HG03135 (cell line): ENCODE results near the gene WDR89.
"Not testable (repeated sequence)": the region's sequence is repeated elsewhere in the genome, so short reads cannot be mapped to it uniquely, and the experiment has no call there.

Experiments
- ATAC-seq: cut with Tn5 transposase; IDR thresholded peaks from one replicate; pipeline ENCODE4 v1.9.1; 2021; ENCODE audit warnings: mild to moderate bottlenecking, moderate library complexity; ENCODE audit not compliant: unreplicated experiment

The WDR89 gene, protein sequence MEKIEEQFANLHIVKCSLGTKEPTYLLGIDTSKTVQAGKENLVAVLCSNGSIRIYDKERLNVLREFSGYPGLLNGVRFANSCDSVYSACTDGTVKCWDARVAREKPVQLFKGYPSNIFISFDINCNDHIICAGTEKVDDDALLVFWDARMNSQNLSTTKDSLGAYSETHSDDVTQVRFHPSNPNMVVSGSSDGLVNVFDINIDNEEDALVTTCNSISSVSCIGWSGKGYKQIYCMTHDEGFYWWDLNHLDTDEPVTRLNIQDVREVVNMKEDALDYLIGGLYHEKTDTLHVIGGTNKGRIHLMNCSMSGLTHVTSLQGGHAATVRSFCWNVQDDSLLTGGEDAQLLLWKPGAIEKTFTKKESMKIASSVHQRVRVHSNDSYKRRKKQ

DNA sequence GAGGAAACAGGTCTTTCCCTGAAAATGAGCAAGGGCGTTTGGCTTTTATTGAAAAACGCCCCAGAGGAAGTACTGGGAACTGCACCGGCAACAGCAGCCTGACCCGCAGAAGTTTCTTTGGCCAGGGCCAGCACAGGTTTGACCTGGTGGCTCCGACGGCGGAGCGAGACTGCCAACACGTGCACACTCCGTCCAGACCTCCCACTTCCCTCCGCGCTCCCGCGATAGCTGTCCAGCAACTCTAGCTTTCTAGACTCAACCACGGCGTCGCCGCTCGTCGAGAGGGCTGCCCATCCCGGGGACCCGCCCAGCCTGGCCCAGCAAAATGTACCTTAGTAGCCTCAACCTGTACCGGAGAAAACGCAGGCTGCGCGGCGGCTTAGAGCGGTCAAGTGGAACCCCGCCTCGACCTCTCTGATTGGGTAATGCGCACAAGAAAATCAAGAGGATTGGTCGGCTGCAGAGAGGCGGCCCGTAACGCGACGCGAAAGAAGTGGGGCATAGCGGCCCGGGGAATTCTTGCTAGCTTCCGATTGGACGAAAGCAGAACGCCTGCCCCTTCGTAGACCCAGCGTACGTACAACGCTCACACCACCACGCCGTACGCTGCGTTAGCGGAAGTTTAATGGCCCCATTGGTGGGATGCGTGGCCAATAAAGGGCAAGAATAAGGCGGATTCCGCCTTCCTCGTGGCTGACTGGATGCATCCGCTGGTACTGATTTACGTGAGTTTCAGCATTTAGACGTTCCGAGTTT, at the start of gene WDR89:
Gene WDR89 (minus strand): TSS at position 399 of the 756 bp plus-strand sequence. CDS start 41,929 bp downstream, outside the sequence.
- peak; percentile 84 for ATAC-seq

DNA sequence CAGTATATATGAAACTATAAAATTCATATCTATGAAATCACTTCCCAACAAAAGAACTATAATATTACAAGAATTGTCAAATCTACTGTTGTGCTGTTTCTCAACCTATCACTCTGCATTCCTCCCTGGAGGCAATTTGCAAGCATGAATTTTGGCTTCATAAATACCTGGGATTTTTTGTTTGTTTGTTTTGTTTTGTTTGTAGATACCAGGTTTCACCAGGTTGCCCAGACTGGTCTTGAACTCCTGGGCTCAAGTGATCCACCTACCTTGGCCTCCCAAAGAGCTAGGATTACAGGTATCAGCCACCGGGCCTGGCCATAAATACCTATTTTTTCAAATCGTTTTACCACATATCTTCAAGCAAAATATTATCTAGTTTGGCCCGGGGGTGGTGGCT, 47.5 kb upstream of the WDR89 start:
- ATAC-seq, result no peak

DNA sequence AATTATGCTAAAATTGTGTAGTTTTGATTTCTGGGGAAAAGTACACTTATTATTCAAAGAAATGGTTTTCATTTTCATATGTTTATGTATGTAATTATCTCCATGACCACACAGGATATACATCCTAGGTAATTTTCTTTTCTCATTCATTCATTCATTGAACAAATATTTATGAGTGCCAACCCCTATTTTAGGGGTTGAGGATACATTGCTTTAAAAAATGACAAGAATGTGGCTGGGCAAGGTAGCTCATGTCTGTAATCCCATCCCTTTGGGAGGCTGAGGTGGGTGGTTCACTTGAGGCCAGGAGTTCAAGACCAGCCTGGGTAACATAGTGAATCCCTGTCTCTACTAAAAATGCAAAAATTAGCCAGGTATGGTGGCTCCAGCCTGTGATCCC, 45.3 kb upstream of the WDR89 start:
- no peak for ATAC-seq

DNA sequence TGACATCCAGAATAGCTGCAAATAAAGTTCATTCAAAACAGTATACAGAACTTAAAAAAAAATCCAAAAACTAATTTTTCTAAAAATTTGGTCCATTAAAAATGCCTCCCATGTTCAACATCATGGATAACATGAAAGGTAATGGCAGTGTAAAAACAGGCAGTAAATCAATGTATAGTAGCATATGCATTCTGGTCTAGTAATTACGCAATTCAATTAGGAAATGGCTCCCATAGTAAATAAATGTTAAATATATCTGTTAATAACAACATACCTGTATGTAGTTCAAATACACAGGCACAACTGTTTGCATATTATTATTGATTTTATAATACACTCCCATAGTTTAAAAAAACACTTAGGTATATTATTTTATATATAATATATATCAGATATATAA, 43.7 kb upstream of the WDR89 start:
- ATAC-seq, result no peak

DNA sequence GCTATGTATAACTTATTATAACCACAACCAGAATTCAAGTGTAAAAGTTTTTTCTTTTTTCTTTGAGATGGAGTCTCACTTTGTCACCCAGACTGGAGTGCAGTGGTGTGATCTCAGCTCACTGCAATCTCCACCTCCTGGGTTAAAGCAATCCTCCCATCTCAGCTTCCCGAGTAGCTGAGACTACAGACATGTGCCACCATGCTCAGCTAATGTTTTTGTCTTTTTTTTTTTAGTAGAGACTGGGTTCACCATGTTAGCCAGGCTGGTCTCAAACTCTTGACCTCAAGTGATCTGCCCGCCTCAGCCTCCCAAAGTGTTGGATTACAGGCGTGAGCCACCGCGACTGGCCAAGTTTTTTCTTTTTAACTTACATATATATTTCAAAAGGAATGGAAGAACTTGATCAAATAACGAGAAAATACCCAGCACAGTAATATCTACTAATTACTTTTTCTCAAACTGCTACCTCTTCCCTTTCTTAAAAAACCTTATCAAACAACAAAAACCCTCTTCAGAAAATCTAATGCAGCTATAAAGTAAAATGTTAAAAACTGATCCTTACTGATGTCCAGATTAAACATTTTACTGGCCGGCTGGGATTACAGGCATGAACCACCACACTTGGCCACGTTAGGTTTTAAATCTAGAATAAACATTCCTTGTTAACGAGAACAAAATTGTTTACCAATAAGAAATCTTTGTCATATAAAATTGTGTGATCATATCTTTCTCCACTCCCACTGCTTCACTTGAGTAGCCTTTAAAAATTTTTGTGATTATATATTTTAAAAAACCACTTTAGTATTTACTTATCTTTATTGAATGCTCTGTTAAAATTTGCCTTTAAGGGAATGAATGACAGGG, 41.3 kb upstream of the WDR89 start:
- ATAC-seq, result no peak

DNA sequence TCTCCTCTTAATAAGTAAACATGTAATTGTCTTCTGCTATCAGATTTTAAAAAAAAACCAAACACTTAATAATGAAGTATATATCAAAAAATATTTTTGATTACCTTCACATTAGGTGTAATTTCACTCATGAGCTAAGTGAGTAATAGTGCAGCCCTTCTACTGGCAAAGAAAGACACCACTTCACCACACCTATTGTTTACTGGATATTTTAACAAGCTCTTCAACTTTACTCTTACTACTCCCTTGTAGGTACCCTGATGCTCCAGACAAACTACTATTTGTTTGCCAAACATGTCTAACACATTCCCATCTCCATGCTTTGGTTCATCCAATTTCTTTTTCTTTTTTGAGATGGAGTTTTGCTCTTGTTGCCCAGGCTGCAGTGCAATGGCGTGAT, 36.9 kb upstream of the WDR89 start:
- ATAC-seq, result no peak

DNA sequence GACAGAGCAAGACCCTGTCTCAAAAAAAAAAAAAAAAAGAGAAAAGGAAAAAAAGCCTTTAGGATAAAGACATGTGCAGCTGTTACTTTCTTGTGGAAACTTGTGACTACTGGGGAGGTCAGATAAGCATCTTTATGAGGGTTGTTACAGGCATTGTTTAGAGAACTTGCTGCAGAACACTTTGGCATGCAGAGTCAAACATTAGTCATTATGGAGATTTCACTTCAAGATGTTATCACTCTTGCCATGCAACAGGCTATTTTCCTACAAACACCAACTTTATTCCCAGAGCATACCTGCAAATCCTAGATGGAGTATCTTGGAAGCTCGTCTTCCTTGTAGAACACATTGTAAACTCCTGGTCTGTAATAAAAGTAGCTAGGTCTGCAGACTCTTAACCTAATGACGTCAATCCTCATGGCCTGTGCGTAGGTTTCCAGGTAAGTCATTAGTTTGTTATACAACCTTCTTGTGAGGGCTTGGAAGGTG, 36.3 kb upstream of the WDR89 start:
- ATAC-seq, result no peak

DNA sequence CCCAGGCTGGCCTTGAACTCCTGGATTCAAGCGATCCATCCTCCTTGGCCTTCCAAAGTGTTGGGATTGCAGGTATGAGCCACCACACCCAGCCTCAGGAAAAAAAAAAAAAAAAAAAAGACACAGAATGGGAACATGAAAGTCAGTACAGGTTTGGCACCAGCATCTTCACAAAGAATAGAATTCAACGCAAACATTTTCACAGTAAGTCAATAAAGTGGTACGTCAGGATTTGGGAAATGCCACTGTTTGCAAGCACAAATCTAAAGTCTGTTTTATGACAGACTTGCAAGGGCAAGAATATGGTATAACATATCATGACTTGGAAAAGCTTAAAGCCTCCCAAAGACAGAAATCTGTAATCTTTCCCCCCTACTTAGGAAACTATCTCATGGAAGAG, 34.9 kb upstream of the WDR89 start:
- no peak for ATAC-seq

DNA sequence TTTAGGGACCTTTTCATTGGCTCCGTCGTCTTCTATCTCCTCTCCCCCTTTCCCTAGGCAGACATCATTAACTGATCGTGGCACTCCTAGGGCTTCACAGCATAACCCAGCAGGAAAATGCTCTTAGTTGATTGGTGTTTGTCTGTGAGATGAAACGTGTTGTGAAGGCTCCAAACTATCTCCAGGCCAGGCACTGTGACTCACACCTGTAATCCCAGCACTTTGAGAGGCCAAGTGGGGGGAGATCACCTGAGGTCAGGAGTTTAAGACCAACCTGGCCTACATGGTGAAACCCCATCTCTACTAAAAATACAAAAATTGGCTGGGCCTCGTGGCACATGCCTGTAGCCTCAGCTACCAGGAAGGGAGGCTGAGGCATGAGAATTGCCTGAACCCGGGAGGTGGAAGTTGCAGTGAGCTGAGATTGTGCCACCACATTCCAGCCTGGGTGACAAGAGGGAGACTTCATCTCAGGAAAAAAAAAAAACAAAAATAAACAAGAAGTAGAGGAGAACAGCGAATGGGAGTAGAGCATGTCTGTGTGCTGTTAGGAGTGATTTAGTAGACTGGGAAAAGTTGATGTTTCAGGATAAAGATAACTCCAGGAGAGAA, 32.3 kb upstream of the WDR89 start:
- no peak for ATAC-seq

DNA sequence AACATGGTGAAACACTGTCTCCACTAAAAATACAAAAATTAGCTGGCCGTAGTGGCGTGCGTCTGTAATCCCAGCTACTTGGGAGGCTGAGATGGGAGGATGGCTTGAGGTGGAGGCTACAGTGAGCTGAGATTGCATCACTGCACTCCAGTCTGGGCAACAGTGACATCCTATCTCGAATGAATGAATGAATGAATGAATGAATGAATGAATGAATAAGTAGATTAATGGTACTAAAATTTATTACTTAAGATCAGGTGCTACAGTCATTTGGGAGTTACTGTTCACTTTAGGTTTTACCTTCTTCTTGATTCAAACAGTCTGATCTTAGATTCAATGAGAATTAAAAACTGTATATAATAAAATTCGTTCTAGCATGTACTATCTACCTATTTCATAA, 31.6 kb upstream of the WDR89 start:
- ATAC-seq, result no peak

DNA sequence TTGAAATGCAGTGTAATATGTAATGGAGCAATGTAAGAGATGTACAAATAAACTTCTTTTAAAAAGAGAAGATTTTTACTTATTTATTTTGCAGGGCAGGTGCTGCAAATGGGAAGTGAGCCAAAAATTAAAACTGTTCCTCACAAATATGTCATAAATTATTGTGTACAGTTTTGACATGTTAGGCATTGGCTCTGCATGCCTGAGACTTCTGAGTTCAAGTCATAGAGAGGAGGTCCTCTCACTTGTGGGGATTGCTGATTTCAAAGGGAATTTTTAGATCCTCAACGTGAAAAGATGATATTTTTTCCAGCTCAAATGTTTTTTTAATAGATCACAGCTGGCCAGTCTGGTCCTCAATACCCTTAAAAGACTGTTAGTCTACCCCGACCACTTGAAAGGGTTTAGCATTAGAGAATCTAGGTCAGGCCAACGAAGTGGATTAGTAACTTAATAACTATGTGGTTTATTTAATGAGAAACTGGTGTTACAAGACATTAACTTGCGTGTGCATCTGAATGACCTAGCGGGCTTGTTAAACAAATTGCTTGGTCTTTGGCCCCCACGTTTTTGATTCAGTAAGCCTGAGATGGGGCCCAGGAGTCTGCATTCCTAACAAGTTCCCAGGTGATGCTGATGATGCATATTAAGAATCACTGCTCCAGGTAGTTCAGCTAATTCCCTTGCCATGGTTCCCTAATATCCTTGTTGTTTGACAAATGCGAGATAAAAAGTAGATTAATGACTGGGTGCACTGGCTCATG, 30.9 kb upstream of the WDR89 start:
- ATAC-seq, result peak; percentile 88

DNA sequence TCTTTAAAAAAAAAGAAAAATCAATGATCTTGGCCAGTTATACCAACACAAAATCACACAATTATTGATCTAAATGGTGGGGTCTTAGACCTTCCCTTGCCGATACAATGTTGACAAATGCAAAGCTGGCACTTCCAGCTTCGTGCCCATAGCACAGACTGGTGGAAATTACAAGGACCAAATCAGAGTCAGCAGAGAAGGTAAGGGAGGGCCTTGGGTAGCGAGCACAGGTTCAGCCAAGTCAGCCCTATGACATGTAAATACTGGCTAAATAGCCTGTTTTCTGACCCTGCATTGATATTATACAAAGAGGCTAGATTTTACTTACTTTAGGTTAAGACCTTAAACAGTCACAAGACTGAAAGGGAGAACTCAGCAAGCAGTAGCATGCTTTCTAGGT, 30.3 kb upstream of the WDR89 start:
- ATAC-seq, result no peak

DNA sequence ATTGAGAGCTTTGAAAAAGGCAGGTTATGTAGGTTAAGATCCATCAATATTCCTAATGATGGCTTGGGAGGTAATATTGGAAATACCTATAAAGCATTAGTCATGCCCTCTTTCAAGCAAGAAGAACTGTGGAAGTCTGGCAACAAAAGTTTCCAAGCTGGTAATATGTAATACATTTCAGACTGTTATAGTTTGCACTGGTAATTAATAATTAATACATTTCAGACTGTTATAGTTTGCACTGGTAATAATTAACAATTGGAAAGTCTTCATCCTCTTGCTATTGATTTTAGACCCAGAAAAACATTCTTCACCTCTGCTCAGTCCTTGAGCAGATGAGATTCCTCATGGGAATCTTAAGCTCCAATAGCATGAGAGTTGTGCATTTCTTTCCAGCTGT, 29.0 kb upstream of the WDR89 start:
- peak; percentile 42 for ATAC-seq

DNA sequence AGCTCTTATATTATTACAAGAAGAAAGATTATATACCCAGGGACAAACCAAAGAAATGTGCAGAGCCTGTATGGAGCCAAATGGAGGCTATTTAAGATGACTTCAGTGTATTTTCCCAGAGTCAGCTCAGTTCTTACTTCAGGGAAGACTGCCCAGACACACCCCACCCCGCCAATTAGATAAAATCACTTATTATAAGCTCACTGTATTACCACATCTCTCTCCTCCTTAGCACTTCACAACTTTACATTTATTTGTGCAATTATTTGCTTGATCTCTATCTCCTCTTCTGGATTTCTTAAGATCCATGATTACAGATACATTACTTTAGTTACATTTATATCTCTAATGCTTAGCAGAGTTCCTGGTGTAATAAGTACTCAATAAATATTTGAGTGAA, 24.7 kb upstream of the WDR89 start:
- ATAC-seq, result no peak

DNA sequence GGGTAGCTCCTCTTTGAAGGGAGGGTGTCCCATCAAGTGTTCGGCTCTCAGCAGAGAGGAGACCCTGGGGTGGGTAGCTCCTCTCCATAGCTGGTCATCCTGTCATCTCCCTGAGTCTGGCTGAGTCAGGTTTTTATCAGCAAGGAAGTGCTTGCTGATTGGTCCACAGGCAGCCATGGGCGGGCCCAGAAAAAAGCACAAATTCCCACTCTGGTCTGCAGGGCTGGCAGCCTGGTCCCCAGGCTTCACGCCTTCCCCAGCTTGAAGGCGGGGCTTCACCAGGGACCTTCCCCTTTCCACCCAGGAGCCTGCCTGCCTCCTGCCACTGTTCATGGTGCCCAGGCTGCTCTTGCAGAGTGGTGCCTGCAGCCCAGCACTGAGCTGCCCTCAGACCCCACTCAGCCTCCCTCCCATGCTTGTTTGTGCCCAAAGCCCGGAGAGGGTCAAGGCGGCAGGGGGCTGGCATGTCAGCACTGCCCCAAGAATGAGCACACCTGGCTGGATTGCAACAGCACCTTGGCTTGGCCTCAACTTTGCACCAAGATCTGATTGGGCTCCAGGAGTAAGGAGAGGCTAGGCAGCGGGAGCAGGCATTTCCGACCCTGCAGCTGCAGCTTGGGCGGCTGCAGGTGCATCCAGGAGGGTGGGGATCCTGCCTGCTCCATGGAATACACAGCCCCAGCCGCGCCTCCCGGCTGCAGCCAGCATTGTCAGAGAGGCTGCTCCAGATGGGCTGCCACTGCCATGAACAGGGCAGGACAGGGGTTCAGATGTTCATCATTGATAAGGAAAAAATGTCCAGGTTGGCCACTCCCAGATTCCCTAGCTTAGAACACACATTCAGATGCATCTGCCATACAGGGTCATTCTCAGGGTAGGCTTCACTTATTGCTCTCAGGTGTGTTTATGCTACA, 22.0 kb upstream of the WDR89 start:
- ATAC-seq, result no peak

DNA sequence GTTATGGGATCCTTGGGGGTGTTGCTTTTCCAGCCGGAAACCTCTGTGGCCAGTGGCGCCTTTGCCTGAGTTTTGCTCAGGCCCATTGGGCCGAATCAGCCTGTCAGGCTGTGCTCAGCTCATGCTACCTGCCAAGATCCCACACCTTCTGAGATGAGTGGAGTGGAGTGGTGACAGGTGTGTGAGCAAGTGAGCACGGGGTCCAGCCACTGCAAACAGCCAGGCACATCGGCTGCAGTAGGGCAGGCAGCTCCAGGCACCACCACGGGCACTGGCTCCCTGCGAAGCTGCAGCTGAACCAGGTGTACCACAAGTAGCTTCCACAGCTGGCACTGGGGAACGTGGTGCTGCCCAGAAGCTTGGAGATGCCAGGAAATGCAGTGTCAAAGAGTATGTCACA, 21.1 kb upstream of the WDR89 start:
- no peak for ATAC-seq

DNA sequence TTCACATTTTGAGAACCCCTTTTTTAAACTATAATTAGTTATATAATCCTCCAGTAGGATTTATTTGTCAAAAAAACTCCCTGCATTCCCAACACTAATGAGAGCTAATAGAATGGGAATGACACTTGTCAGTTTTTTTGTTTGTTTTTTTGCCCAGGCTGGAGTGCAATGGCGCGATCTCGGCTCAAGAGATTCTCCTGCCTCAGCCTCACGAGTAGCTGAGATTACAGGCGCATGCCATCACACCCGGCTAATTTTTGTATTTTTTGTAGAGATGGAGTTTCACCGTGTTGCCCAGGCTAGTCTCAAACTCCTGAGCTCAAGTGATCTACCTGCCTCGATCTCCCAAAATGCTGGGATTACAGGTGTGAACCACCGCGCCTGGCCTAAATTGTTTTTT, 20.2 kb upstream of the WDR89 start:
- not testable (repeated sequence) for ATAC-seq

DNA sequence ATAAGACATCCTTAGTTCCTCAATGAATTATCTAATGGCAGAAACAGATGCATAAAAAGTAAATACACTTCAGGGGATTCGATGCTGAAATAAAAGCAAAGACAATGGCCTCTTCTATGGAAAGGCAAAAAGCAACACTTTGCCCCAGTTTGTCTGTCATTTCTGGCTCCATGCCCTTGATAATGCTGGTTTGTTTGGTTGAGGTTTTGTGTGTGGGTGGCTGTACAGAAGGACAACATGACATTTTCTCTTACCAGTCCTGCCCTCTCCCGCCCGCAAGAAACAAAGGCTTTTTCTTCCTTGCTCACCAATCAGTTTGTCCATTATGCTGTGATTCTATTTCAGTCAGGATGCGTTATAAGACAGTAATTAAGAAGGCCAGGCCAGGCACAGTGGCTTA, 18.1 kb upstream of the WDR89 start:
- ATAC-seq, result no peak

DNA sequence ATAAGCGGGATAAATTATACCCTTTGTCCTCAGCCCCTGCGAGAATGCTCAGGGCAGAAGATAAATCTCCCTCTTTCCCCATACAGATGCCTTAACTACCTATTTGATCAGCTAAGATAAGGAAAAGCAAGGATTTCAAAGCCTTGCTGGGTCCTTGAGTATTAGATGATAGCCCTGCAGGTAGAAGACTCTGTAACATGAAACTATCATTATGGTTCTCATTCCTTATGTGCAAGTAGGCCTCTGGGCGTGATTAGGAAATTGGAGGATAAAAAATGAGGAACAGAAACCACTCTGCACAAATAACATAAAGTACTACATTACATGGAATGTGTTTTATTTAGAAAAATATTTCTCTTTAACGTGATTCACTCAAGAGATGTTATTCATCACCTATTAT, 14.5 kb upstream of the WDR89 start:
- ATAC-seq, result no peak
